Middle frontal gyrus (tissue), 1 donor: ENCODE results near the gene DIAPH3.
A peak's percentile ranks its signal among the peaks of the same experiment; 100 is the strongest.

Source experiments
- DNase-seq: peaks from one replicate; pipeline ENCODE4 v3.0.0-alpha.2; 2015; ENCODE audit warnings: low spot score; ENCODE audit errors: extremely low spot score

Gene DIAPH3

DNA sequence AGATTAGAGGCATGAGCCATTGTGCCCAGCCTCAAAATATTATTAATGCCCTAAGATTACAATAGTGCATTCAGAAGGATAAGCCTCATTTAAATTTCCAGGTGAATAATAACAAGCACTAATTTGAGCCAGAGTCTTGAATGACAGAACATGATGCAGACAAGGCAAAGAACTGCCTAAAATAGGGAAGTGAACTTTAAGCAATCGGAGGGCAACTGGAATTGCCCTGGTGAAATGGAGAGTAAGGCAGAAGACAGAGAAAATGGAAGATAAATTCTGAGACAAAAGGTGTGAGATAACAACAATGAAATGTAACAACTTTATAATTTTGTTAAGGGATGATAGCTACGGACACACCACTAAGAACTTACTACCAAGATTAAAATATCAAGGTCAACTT lies 199.9 kb downstream of the DIAPH3 start:
- no peak for DNase-seq

GRCh38 chr13:59963383-59963782 lies 200.3 kb downstream of the DIAPH3 start:
- DNase-seq = no peak

GRCh38 chr13:59962343-59962742 lies 201.4 kb downstream of the DIAPH3 start:
- no peak for DNase-seq

GRCh38 chr13:59960683-59961082 lies 203.0 kb downstream of the DIAPH3 start:
- no peak for DNase-seq

- no peak for DNase-seq
Observed at GRCh38 chr13:59957438-59957837, 206.3 kb downstream of the DIAPH3 start.

GRCh38 chr13:59954601-59955000 lies 209.1 kb downstream of the DIAPH3 start:
- DNase-seq = no peak

GRCh38 chr13:59951011-59951410 lies 212.7 kb downstream of the DIAPH3 start:
- DNase-seq = no peak

- DNase-seq = no peak
Observed at GRCh38 chr13:59950266-59950665, 213.5 kb downstream of the DIAPH3 start.

- no peak for DNase-seq
Observed at GRCh38 chr13:59948686-59949085, 215.0 kb downstream of the DIAPH3 start.

DNA sequence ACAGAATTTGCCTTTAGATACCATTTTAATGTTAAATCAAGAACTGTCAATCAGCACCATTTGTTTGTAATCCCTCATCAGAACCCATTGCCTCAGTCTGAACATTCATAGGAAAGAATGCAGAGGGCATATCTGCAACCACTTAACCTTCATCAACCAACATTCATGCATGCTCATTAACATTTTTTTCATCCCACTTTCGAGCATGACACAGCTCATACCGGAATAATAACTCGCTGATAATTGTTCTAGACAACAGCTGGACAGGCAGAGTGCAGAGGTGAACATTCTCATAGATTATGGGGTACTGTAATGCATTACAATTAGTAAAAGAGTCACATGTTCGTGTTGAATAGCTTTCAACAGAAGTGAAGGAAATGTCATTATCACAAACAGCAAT lies 216.8 kb downstream of the DIAPH3 start:
- DNase-seq = no peak

- DNase-seq = no peak
Observed at GRCh38 chr13:59931621-59932020, 232.1 kb downstream of the DIAPH3 start.

DNA sequence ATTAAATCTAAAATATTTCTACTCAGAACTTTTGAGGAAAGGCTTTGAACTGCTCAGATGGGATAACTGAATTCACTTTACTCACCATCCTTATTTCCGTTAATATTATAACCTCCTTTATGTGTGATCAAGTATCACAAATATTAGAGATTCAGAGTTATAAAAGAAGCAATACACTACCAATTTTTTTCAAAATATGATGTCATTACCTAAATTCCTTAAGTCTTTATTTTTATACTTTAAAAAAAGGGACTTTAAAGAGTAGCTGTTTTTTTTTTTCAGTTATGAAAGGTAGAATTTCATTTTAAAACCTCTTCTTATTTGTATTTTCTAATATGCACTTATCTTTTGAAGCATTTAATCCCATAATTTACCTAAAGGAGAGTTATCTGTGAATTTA lies 239.5 kb downstream of the DIAPH3 start:
- DNase-seq = no peak

GRCh38 chr13:59915252-59915651 lies 248.5 kb downstream of the DIAPH3 start:
- DNase-seq = no peak

- no peak for DNase-seq
Observed at GRCh38 chr13:59914556-59914955, 249.2 kb downstream of the DIAPH3 start.

- peak; percentile 7 for DNase-seq
Observed at GRCh38 chr13:59906413-59907049, 257.2 kb downstream of the DIAPH3 start.

- no peak for DNase-seq
Observed at GRCh38 chr13:59901191-59901590, 262.5 kb downstream of the DIAPH3 start.

DNA sequence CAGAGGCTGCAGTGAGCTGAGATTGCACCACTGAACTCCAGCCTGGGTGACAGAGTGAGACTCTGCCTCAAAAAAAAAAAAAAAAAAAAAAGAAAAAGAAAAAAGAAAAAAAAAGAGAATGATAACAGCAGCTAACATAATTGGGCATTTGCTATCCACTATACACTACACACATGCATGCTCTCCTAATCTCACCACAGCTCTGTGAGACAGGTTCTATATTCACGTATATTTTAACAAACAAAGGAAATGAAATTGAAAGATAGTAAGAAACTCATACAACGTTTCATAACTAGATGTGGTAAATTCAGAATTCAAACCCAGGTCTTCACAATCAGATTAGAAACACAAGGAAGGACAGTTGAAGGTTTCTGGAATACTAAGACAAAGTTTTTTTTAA lies 265.7 kb downstream of the DIAPH3 start:
- DNase-seq = no peak

- DNase-seq = no peak
Observed at GRCh38 chr13:59893266-59893665, 270.5 kb downstream of the DIAPH3 start.

DNA sequence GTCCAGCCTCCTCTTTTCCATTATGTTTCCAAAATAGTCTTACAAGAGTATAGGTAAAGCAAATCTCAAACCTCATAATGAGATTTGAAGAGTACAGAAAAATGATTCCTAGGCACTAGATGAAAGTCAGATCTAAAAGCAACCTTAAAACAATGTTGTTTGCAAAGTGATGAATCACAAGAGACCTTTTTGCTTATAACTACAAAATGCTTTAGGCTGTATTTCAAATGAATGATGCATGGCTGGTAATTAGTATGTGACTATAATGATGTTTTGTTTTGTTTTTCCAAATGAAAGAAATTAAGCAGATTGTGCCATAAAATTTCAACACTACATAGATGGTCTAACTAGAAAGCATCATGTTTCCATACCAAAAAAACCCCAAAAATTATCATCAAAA lies 272.7 kb downstream of the DIAPH3 start:
- no peak for DNase-seq

DNA sequence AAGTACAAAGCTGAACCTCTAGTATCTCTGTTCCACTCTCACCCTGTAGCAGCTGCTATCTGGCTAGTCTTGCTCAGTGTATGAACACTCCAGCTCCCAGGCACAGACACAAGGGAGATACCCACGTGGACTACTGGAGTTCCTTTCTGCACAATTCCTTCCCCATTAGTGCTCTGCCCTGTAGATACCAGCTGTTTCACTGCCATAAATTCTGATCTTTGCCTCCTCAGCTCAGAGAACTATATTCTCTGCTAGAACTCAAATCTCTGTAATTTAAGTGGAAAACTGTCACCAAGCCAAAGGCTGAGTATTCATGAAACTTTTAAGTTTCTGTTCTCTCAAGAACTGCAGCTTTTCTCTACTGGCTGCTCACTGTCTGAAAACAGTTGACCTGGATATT lies 273.7 kb downstream of the DIAPH3 start:
- DNase-seq = no peak

DNA sequence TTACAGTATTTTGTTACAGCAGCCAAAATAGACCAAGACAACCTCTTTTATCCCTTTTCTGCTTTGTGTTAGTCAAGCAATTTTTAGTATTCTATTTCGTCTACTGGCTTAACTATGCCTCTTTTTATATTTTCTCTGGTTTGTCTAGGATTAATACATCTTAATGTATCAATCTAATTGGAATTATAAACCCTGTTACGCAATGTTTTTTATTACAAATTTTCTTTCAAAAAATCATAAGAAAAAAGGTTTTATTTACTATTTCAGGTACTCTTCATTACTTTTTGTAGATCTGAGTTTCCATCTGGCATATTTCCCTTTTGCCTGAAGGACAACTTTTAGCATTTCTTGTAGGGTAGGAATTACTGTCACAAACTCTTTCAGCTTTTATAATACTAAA lies 275.3 kb downstream of the DIAPH3 start:
- DNase-seq = no peak

GRCh38 chr13:59885076-59885475 lies 278.7 kb downstream of the DIAPH3 start:
- DNase-seq = no peak

DNA sequence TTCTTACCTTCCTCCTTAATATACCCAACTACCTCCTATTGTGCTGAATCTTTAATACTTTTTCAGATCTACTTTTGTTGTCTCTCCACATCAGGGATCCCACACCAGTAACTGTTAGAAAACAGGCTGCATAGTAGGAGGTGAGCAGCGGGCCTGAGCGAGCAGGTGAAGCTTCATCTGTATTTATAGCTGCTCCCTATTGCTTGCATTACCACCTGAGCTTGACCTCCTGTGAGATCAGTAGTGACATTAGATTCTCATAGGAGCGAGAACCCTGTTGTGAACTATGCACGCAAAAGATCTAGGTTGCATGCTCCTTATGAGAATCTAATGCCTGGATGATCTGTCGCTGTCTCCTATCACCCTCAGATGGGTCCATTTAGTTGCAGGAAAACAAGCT lies 279.8 kb downstream of the DIAPH3 start:
- no peak for DNase-seq

- DNase-seq = no peak
Observed at GRCh38 chr13:59880468-59880867, 283.3 kb downstream of the DIAPH3 start.
